Epithelial cell of proximal tubule (primary cell): Measurements from ENCODE around the gene SH3RF3. TPM values are rescaled to one million over a fixed set of nuclear protein-coding genes. Genes with fewer than 3 reads are reported as not detected.
"Not testable (repeated sequence)": the region's sequence is repeated elsewhere in the genome, so short reads cannot be mapped to it uniquely, and the experiment has no call there.

Experiments used
- DNase-seq: peaks from one replicate; pipeline ENCODE4 v3.0.0-alpha.2; 2011; ENCODE audit warnings: low read depth
- H3K4me3 ChIP-seq: 2 replicates; pipeline ENCODE4 v1.5.1; 2011; ENCODE audit warnings: low read depth, mild to moderate bottlenecking, low read length
- total RNA-seq: library from RNA; depleted of rRNA; stranded (reverse); fragments of >200 nt; gene quantifications from 2 replicates; pipeline ENCODE4 v1.2.3, GENCODE V29; 2015
- TF ChIP-seq, protein P1 (sequence below): conservative IDR thresholded peaks from 2 replicates; pipeline ENCODE4 v1.5.1; 2012; ENCODE audit warnings: low read depth, mild to moderate bottlenecking, low read length

The SH3RF3 gene
- total RNA-seq, 1 donor from 2014 or later = 1.7 TPM

DNA sequence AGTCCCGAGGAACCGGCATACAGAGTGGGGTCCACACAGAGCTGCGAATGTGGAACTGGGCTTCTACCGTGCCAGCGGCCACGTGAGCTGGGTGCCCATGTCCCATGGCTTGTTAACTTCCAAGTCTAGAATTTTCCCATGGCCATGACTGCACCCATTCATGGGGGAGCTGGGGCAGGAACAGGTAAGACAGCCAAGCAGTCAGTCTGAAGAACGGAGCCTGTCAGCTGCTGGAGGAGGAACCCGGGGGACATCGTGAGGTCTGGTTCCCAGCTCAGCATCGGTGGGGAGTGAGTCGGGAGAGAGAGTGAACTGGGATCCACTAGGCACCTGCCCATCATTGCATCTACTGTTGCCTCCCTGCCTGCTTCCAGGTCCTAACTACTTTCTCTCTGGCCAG, 86.9 kb downstream of the SH3RF3 start:
- TF ChIP-seq, protein P1, sequence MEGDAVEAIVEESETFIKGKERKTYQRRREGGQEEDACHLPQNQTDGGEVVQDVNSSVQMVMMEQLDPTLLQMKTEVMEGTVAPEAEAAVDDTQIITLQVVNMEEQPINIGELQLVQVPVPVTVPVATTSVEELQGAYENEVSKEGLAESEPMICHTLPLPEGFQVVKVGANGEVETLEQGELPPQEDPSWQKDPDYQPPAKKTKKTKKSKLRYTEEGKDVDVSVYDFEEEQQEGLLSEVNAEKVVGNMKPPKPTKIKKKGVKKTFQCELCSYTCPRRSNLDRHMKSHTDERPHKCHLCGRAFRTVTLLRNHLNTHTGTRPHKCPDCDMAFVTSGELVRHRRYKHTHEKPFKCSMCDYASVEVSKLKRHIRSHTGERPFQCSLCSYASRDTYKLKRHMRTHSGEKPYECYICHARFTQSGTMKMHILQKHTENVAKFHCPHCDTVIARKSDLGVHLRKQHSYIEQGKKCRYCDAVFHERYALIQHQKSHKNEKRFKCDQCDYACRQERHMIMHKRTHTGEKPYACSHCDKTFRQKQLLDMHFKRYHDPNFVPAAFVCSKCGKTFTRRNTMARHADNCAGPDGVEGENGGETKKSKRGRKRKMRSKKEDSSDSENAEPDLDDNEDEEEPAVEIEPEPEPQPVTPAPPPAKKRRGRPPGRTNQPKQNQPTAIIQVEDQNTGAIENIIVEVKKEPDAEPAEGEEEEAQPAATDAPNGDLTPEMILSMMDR = no peak
- H3K4me3 ChIP-seq = no peak overlapping the region
- DNase-seq = no peak

DNA sequence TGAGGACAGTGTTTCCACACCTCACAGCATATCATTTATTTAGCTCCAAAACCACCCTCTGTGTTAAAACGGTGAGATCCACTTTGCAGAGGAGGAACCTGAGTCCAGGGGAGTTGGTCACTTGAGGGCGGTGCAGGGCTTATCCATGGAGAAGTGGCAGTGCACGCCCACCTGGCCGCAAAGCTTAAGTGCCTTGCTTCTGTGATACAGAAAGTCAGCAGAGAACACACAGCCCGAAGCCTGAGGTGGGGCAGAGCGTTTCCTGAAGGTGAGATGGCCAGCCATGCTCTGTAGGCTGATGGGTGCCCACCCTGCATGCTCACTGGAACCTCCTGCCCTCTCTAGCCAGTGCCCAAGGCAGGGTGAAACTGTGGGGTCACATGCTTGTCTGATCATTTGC, 87.3 kb downstream of the SH3RF3 start:
- TF ChIP-seq, protein P1 = no peak
- DNase-seq = no peak

DNA sequence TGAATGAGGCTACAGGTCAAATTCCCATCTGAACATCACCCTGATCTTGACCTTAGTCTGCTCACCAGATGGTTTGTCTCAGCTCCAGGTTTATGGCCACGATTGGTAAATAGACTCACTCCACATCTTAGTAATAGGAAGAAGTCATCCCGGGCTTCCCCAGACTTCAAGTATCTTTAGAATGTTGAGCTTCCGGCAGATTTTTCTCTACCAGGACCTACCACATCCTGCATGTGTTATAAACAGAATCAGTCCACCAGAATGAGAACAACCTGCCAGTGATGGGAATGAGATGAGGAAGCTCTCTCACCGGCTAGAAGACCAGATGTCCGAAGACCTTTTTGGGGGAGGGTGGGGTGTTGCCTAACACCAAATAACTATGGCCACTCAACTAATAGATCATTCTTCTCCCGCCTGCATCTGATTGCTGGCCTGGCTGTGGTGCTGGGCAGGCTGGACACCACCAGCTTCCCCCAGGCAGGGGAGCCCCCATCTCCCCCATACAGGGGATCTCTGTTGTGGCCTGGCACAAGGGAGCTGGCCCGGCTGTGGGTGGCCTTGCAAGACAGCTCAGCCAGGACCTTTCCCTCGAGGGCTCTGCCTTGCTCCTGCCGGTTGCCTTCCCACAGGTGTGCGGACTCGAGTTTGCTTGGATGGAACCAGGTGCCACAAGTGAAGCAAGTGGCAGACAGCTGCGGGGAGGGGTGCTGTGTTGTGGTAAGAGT, 88.5 kb downstream of the SH3RF3 start:
- no peak for DNase-seq
- H3K4me3 ChIP-seq = no peak overlapping the region
- TF ChIP-seq, protein P1 = no peak

More for the DNA sequence above, 87.3 kb downstream of the SH3RF3 start:
- H3K4me3 ChIP-seq = no peak overlapping the region

DNA sequence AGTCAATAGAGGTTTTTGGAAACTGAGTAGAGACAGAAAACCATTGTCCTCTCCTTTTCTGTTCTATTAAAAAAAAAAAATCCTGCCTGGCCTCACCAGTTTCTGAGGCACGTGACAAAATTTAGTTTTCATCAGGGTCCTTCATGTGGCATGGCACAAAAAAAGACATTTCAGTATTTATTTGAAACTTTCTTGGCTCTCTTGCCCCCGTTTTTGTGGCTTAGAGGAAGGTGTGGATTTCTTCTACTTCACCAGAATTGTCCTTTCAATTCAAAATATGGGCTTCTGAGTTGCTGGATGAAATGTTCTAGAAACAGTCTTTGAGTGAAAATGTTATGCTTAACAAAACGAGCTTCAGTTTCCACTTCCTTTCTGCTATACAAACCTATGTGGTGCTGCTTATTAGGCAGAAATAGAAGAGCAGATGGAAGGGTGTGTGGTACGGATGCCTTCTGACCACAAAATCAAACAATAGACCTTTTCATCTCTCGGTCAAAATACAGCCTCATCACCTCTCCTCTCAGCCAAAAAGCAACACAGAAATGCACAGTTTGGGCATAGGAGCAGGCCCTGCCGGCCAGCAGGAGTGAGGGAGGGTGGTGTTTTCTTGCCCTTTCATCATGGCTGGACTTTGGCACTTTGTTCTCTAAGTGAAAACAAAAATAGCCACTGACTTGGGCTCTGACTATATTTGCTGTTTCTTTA, 89.2 kb downstream of the SH3RF3 start:
- H3K4me3 ChIP-seq = no peak overlapping the region
- no peak for DNase-seq
- TF ChIP-seq, protein P1 = no peak

DNA sequence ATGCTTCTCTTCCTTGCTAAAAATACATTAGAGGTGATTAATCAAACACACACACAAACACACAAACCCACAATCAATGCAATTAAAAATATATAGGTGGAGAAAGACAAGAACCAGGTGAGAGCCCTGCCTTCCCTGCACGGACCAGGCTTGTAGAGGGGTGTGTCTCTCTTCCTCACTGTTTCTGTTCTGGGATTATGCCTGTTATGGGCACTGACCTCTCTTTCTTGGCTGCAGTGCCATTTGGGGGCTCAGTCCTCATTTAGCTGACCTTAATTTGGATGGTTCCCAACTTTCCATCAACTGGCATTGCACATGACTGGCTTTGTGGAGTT, 89.8 kb downstream of the SH3RF3 start:
- no peak for DNase-seq
- H3K4me3 ChIP-seq = no peak overlapping the region
- TF ChIP-seq, protein P1 = no peak

DNA sequence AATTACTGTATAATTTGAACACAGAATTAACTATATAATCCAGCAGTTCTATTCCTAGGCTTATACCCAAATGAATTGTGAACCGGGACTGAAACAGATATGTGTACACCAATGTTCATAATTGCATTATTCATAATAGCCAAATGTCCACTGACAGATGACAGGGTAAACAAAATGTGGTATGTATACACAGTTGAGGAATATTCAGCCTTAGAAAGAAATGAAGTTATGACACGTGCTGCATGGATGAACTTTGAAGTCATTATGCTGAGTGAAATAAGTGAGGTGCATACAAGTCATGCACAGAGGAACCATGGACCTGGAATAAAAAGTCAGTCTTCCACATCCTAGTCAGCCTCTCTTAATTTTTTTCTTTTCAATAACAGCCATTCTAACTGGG, 91.9 kb downstream of the SH3RF3 start:
- no peak for DNase-seq
- TF ChIP-seq, protein P1 = no peak
- H3K4me3 ChIP-seq = no peak overlapping the region

DNA sequence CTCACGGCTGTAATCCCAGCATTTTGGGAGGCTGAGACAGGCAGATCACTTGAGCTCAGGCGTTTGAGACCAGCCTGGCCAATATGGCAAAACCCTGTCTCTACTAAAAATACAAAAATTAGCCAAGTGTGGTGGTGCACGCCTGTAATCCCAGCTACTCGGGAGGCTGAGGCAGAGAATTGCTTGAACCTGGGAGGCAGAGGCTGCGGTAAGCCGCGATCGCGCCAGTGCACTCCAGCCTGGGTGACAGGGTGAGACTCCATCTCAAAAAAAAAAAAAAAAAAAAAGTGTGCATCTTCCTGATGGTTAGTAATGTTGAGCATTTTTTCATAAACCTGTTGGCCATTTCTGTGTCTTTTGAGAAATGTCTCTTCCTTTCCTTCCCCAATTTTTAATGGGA, 92.3 kb downstream of the SH3RF3 start:
- not testable (repeated sequence) for DNase-seq, H3K4me3 ChIP-seq
